ENCODE data around the gene LTBP1. TPM values are rescaled to one million over a fixed set of nuclear protein-coding genes. Genes with fewer than 3 reads are reported as not detected.
A peak's percentile ranks its signal among the peaks of the same experiment; 100 is the strongest.
"Not testable (repeated sequence)": the region's sequence is repeated elsewhere in the genome, so short reads cannot be mapped to it uniquely, and the experiment has no call there.

LTBP1 gene
- total RNA-seq, 4 donors from 2014 or later: 15.8 to 56.7 (median 28.3) TPM

- TF ChIP-seq CTCF (IDR thresholded peaks at IDR 0.05) (no peak), POLR2A (IDR thresholded peaks at IDR 0.05) (no peak), EP300 (IDR thresholded peaks at IDR 0.05; ENCODE audit: low read depth) (no peak), POLR2AphosphoS5 (IDR thresholded peaks at IDR 0.05) (no peak)
- intact Hi-C loops (cut with DNase I; ENCODE audit: low total_unique reads): no loop called here
These were observed 442.2 kb downstream of the LTBP1 start for GRCh38 chr2:33388996-33389395.

GRCh38 chr2:33389695-33390094, 442.9 kb downstream of the LTBP1 start:
- 77 to 82% methylated on average over 2 to 6 of the region's 6 CpGs for WGBS, 2 donors (ENCODE audit: low coverage in 1 of 2)
- in situ Hi-C loops (cut with MboI; ENCODE audit: low pct_ligation_motif_present in 1 of 4, low pct_unique_long_range_greater_than_20kb in 1 of 4, low sequenced_read_pairs in 3 of 4): loop anchor here in 3 of 4 donors (25.0 kb wide), 2 partner anchors 602 to 627 kb away; no protein-coding TSS in a partner anchor
- H3K27me3 ChIP-seq; intact Hi-C loops (cut with DNase I; ENCODE audit: low total_unique reads); H3K4me1 ChIP-seq; H3K9me3 ChIP-seq; H3K36me3 ChIP-seq; H3K4me3 ChIP-seq; H3K27ac ChIP-seq; DNase-seq: not testable (repeated sequence)

More at GRCh38 chr2:33388996-33389395, 442.2 kb downstream of the LTBP1 start:
- Histone ChIP-seq H3K36me3 (no peaks in the 10 kb centered on the region), H3K27ac (no peak overlapping the region), H3K27me3 (no peaks in the 10 kb centered on the region), H3K4me3 (no peak overlapping the region), H3K9me3 (no peaks in the 10 kb centered on the region), H3K4me1 (no peaks in the 10 kb centered on the region)
- in situ Hi-C loops (cut with MboI; ENCODE audit: low pct_ligation_motif_present in 1 of 4, low pct_unique_long_range_greater_than_20kb in 1 of 4, low sequenced_read_pairs in 3 of 4): loop anchor here in 3 of 4 donors (25.0 kb wide), 2 partner anchors 602 to 627 kb away; no protein-coding TSS in a partner anchor
- DNase-seq: no peak
- 86 to 92% methylated on average over 12 to 14 of the region's 14 CpGs for WGBS, 2 donors (ENCODE audit: low coverage in 1 of 2)

- H3K27me3 ChIP-seq: no peaks in the 10 kb centered on the region
- WGBS, 2 donors (ENCODE audit: low coverage in 1 of 2): 77 to 78% methylated on average over 4 to 5 of the region's 5 CpGs
- intact Hi-C loops (cut with DNase I; ENCODE audit: low total_unique reads) (no loop called here), in situ Hi-C loops (cut with MboI; ENCODE audit: low pct_ligation_motif_present in 1 of 4, low pct_unique_long_range_greater_than_20kb in 1 of 4, low sequenced_read_pairs in 3 of 4) (loop anchor here in 3 of 4 donors (25.0 kb wide), 2 partner anchors 604 to 629 kb away; no protein-coding TSS in a partner anchor)
- H3K4me1 ChIP-seq: no peaks in the 10 kb centered on the region
- H3K4me3 ChIP-seq: no peak overlapping the region
- no peak overlapping the region for H3K27ac ChIP-seq
- DNase-seq: no peak
- no peaks in the 10 kb centered on the region for H3K9me3 ChIP-seq
- no peaks in the 10 kb centered on the region for H3K36me3 ChIP-seq
- no peak for TF ChIP-seq CTCF (IDR thresholded peaks at IDR 0.05)
- no peak for TF ChIP-seq POLR2A (IDR thresholded peaks at IDR 0.05)
- TF ChIP-seq POLR2AphosphoS5 (IDR thresholded peaks at IDR 0.05): no peak
- TF ChIP-seq EP300 (IDR thresholded peaks at IDR 0.05; ENCODE audit: low read depth): no peak
These were observed 444.9 kb downstream of the LTBP1 start for GRCh38 chr2:33391529-33392255.

- no peaks in the 10 kb centered on the region for H3K9me3 ChIP-seq
- no peaks in the 10 kb centered on the region for H3K27me3 ChIP-seq
- in situ Hi-C loops (cut with MboI; ENCODE audit: low pct_ligation_motif_present in 1 of 4, low pct_unique_long_range_greater_than_20kb in 1 of 4, low sequenced_read_pairs in 3 of 4): loop anchor here in 3 of 4 donors (25.0 kb wide), 2 partner anchors 605 to 630 kb away; no protein-coding TSS in a partner anchor
- WGBS, 2 donors (ENCODE audit: low coverage in 1 of 2): 83 to 84% methylated on average over 1 to 4 of the region's 4 CpGs
- H3K36me3 ChIP-seq: no peaks in the 10 kb centered on the region
- no peak overlapping the region for H3K27ac ChIP-seq
- DNase-seq: peak; percentile 11
- TF ChIP-seq CTCF (IDR thresholded peaks at IDR 0.05) (no peak), POLR2A (IDR thresholded peaks at IDR 0.05) (no peak), EP300 (IDR thresholded peaks at IDR 0.05; ENCODE audit: low read depth) (no peak), POLR2AphosphoS5 (IDR thresholded peaks at IDR 0.05) (no peak)
- intact Hi-C loops (cut with DNase I; ENCODE audit: low total_unique reads): no loop called here
- H3K4me1 ChIP-seq: no peaks in the 10 kb centered on the region
- H3K4me3 ChIP-seq: no peak overlapping the region
These were observed 445.6 kb downstream of the LTBP1 start for GRCh38 chr2:33392366-33392765.

All from transverse colon (tissue), 4 donors.